Caco-2 (cell line): ENCODE data around the gene TMTC2. TPM values are rescaled to one million over a fixed set of nuclear protein-coding genes. Genes with fewer than 3 reads are reported as not detected.

Source experiments
- BruUV-seq: library from RNA; stranded (reverse); fragments of 400-500 nt; replicated peaks from 2 replicates; lab custom pipeline; 2021; lab: Mats Ljungman, UMichigan
- CTCF ChIA-PET: fragments of 300-600 bp; sonication (Branson Sonifier 250); formaldehyde crosslinking; loops from one replicate; lab custom pipeline; 2022; ENCODE audit warnings: antibody characterized with exemption; lab: Charles Lee
- POLR2A ChIA-PET: fragments of 300-600 bp; sonication (Branson Sonifier 250); formaldehyde crosslinking; loops from one replicate; lab custom pipeline; 2022; ENCODE audit warnings: antibody characterized with exemption; lab: Charles Lee
- DNase-seq, 2 experiments: peaks; one replicate each; pipeline versions ENCODE4 v3.0.0 to v3.0.0-alpha.2; 2020 to 2022
- H3K27me3 ChIP-seq: replicated peaks from 2 replicates; pipeline ENCODE4 v1.6.0; 2011; ENCODE audit warnings: low read length; ENCODE audit not compliant: control insufficient read depth, insufficient read depth
- H3K36me3 ChIP-seq: 2 replicates; pipeline ENCODE4 v1.5.1; 2011; ENCODE audit warnings: low read length; ENCODE audit not compliant: control insufficient read depth, insufficient read depth
- H3K4me1 ChIP-seq: fragments of 250-450 bp; sonication (Bioruptor Pico); 2 replicates; pipeline ENCODE4 v1.5.1; 2020; ENCODE audit warnings: mild to moderate bottlenecking
- H3K4me3 ChIP-seq: 2 replicates; pipeline ENCODE4 v1.5.1; 2011; ENCODE audit warnings: low read depth, mild to moderate bottlenecking, control low read depth, low read length
- H3K9me3 ChIP-seq: fragments of 250-450 bp; sonication (Bioruptor Pico); 2 replicates; pipeline ENCODE4 v1.5.1; 2020; ENCODE audit warnings: mild to moderate bottlenecking, moderate library complexity
- H3K27ac Mint-ChIP-seq: one replicate; pipeline ENCODE4 v1.8.0; 2022; ENCODE audit warnings: mixed read lengths; ENCODE audit not compliant: unreplicated experiment
- H3K27me3 Mint-ChIP-seq: one replicate; pipeline ENCODE4 v1.8.0; 2022; ENCODE audit warnings: mixed read lengths; ENCODE audit not compliant: insufficient read depth, unreplicated experiment
- H3K36me3 Mint-ChIP-seq: one replicate; pipeline ENCODE4 v1.8.0; 2022; ENCODE audit warnings: mild to moderate bottlenecking, mixed read lengths; ENCODE audit not compliant: insufficient read depth, unreplicated experiment
- H3K4me1 Mint-ChIP-seq: one replicate; pipeline ENCODE4 v1.8.0; 2022; ENCODE audit warnings: low read depth, mixed read lengths; ENCODE audit not compliant: unreplicated experiment
- H3K4me3 Mint-ChIP-seq: one replicate; pipeline ENCODE4 v1.8.0; 2022; ENCODE audit warnings: mild to moderate bottlenecking, moderate library complexity, mixed read lengths; ENCODE audit not compliant: unreplicated experiment
- H3K9me3 Mint-ChIP-seq: one replicate; pipeline ENCODE4 v1.8.0; 2022; ENCODE audit warnings: mixed read lengths; ENCODE audit not compliant: unreplicated experiment
- intact Hi-C: fragments of 100-400 bp; cut with micrococcal nuclease; formaldehyde crosslinking; loops from one replicate; pipeline ENCODE4 v1.10.0; 2022; ENCODE audit not compliant: unreplicated experiment
- total RNA-seq: library from RNA; stranded (reverse); gene quantifications from 2 replicates; pipeline ENCODE4 v1.2.3, GENCODE V29; 2022
- TF ChIP-seq, protein P1 (sequence below), 2 experiments: fragments of 200-600 bp in 1 of 2; IDR thresholded peaks; 1 replicate in 1 of 2; 2 replicates in 1 of 2; pipeline versions ENCODE4 v1.5.1 to v1.8.0; 2011 to 2022; ENCODE audit warnings: antibody characterized with exemption in 1 of 2, control low read depth in 1 of 2, inconsistent platforms in 1 of 2, low read depth in 1 of 2, low read length in 1 of 2, mild to moderate bottlenecking in 1 of 2, moderate library complexity in 1 of 2; ENCODE audit not compliant: insufficient read depth in 1 of 2, severe bottlenecking in 1 of 2, unreplicated experiment in 1 of 2

The TMTC2 gene
- total RNA-seq, 1 experiment from 2014 or later, result 2.2 TPM

DNA sequence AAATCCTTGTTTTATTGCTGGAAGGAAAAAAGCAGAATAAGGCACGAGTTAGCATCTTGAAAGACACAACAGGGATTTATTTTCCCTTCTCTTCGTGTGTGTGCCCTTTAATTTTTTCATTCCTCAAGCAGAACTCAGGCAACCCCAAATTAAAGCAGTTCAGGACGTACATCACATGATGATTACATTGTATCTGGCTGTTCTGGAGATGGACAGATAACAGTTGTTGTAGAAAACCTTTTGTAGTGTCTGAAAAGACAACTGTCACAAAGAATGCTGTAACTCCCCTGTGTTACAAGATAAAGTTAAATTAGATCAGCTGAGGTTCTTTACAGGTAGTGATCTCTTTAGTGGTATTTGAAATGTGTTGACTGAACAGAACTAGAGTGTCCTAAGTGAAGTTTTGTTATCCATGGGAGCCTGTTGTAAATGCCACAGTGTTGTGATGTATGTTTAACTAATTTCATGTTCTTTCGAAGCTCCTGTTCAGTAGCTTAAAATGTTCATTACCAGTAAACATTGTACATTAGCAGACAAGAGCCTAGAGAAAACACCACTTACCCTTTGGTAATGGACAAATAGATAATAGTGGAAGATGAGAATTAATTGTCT is 58.5 kb downstream of the TMTC2 start:
- Mint-ChIP-seq H3K27me3 (no peaks in the 10 kb centered on the region), H3K27ac (no peak overlapping the region), H3K36me3 (no peaks in the 10 kb centered on the region), H3K4me3 (no peak overlapping the region), H3K4me1 (no peaks in the 10 kb centered on the region), H3K9me3 (no peaks in the 10 kb centered on the region)
- POLR2A ChIA-PET, result no interaction called here
- CTCF ChIA-PET, result no interaction called here
- no peak for DNase-seq
- Histone ChIP-seq H3K4me3 (no peak overlapping the region), H3K9me3 (no peaks in the 10 kb centered on the region), H3K4me1 (0 out of 2 replicates have a peak, but pooled peaks cover 1% of the 10 kb centered on the region), H3K27me3 (no peaks in the 10 kb centered on the region), H3K36me3 (no peaks in the 10 kb centered on the region)
- no TSS peak for BruUV-seq
- TF ChIP-seq, protein P1, sequence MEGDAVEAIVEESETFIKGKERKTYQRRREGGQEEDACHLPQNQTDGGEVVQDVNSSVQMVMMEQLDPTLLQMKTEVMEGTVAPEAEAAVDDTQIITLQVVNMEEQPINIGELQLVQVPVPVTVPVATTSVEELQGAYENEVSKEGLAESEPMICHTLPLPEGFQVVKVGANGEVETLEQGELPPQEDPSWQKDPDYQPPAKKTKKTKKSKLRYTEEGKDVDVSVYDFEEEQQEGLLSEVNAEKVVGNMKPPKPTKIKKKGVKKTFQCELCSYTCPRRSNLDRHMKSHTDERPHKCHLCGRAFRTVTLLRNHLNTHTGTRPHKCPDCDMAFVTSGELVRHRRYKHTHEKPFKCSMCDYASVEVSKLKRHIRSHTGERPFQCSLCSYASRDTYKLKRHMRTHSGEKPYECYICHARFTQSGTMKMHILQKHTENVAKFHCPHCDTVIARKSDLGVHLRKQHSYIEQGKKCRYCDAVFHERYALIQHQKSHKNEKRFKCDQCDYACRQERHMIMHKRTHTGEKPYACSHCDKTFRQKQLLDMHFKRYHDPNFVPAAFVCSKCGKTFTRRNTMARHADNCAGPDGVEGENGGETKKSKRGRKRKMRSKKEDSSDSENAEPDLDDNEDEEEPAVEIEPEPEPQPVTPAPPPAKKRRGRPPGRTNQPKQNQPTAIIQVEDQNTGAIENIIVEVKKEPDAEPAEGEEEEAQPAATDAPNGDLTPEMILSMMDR (IDR thresholded peaks at IDR 0.05; ENCODE audit: insufficient read depth in 1 of 2, low read depth in 1 of 2, low read length in 1 of 2, severe bottlenecking in 1 of 2, unreplicated experiment in 1 of 2), result no peak
- intact Hi-C loops, result no loop called here

- ChIA-PET CTCF (no interaction called here), POLR2A (no interaction called here)
- Mint-ChIP-seq H3K27me3 (no peaks in the 10 kb centered on the region), H3K4me1 (no peaks in the 10 kb centered on the region), H3K9me3 (no peaks in the 10 kb centered on the region), H3K36me3 (no peaks in the 10 kb centered on the region), H3K4me3 (no peak overlapping the region), H3K27ac (no peak overlapping the region)
- no peaks in the 10 kb centered on the region for H3K4me1 ChIP-seq
- no peaks in the 10 kb centered on the region for H3K9me3 ChIP-seq
- H3K4me3 ChIP-seq, result no peak overlapping the region
- intact Hi-C loops, result no loop called here
- DNase-seq, result no peak
- BruUV-seq, result no TSS peak
- no peaks in the 10 kb centered on the region for H3K27me3 ChIP-seq
- H3K36me3 ChIP-seq, result no peaks in the 10 kb centered on the region
- TF ChIP-seq, protein P1 (IDR thresholded peaks at IDR 0.05; ENCODE audit: insufficient read depth in 1 of 2, low read depth in 1 of 2, low read length in 1 of 2, severe bottlenecking in 1 of 2, unreplicated experiment in 1 of 2), result no peak
Observed at GRCh38 chr12:82745807-82746206, 59.1 kb downstream of the TMTC2 start.

DNA sequence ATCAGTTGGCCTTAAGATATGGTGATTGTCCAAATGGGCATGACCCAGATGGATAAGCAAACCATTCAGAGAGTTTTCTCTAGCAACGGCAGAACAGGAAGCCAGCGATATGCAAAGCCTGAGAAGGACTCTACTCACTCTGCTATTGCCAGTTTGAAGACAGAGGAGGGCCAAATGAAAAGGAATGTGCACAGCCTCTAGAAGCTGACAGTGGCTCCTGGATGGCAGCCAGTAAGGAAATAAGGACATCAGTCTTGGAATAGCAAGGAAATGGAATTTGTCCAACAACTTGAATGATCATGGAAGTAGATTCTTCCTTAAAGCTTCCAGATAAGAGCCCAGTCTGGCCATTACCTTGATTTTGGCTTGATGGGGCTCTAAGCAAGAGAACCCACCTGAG is 60.0 kb downstream of the TMTC2 start:
- Mint-ChIP-seq H3K36me3 (no peaks in the 10 kb centered on the region), H3K27me3 (no peaks in the 10 kb centered on the region), H3K9me3 (no peaks in the 10 kb centered on the region), H3K4me3 (no peak overlapping the region), H3K4me1 (no peaks in the 10 kb centered on the region), H3K27ac (no peak overlapping the region)
- ChIA-PET CTCF (no interaction called here), POLR2A (no interaction called here)
- Histone ChIP-seq H3K4me3 (no peak overlapping the region), H3K27me3 (no peaks in the 10 kb centered on the region), H3K9me3 (no peaks in the 10 kb centered on the region), H3K4me1 (no peaks in the 10 kb centered on the region), H3K36me3 (no peaks in the 10 kb centered on the region)
- BruUV-seq, result no TSS peak
- TF ChIP-seq, protein P1 (IDR thresholded peaks at IDR 0.05; ENCODE audit: insufficient read depth in 1 of 2, low read depth in 1 of 2, low read length in 1 of 2, severe bottlenecking in 1 of 2, unreplicated experiment in 1 of 2), result no peak
- intact Hi-C loops, result no loop called here
- DNase-seq, result no peak
